RWPE2 (cell line): ENCODE measurements around the gene PAK1.

Experiments used
- ATAC-seq: fragments of 200-7000 bp; cut with Tn5 transposase; 3 replicates; pipeline ENCODE4 v1.9.1; 2021; ENCODE audit warnings: low read depth
- DNase-seq: peaks from one replicate; pipeline ENCODE4 v3.0.0-alpha.2; 2020; ENCODE audit warnings: low spot score
- H3K27ac ChIP-seq: fragments of 450-650 bp; 2 replicates; pipeline ENCODE4 v1.5.1; 2017; ENCODE audit warnings: mild to moderate bottlenecking; ENCODE audit not compliant: poor library complexity, severe bottlenecking
- H3K27me3 ChIP-seq: fragments of 250-450 bp; sonication (Bioruptor Pico); 2 replicates; pipeline ENCODE4 v1.5.1; 2021; ENCODE audit warnings: mild to moderate bottlenecking, moderate library complexity; ENCODE audit not compliant: insufficient read depth, poor library complexity, severe bottlenecking
- H3K36me3 ChIP-seq: fragments of 250-450 bp; sonication (Bioruptor Pico); 2 replicates; pipeline ENCODE4 v1.5.1; 2020; ENCODE audit warnings: low read depth, mild to moderate bottlenecking, moderate library complexity
- H3K4me1 ChIP-seq: fragments of 250-450 bp; sonication (Bioruptor Pico); 2 replicates; pipeline ENCODE4 v1.5.1; 2021; ENCODE audit warnings: mild to moderate bottlenecking, moderate library complexity; ENCODE audit not compliant: insufficient read depth, poor library complexity, severe bottlenecking
- H3K4me3 ChIP-seq: fragments of 250-450 bp; sonication (Bioruptor Pico); 2 replicates; pipeline ENCODE4 v1.5.1; 2021; ENCODE audit warnings: mild to moderate bottlenecking, moderate library complexity; ENCODE audit not compliant: severe bottlenecking
- H3K9me3 ChIP-seq: fragments of 250-450 bp; sonication (Bioruptor Pico); 2 replicates; pipeline ENCODE4 v1.5.1; 2021; ENCODE audit warnings: mild to moderate bottlenecking, moderate library complexity; ENCODE audit not compliant: severe bottlenecking
- TF ChIP-seq, protein P1 (sequence below): fragments of 450-650 bp; IDR thresholded peaks from one replicate; pipeline ENCODE4 v1.5.1; 2017; ENCODE audit warnings: mild to moderate bottlenecking, moderate library complexity; ENCODE audit not compliant: poor library complexity, severe bottlenecking

PAK1 gene

GRCh38 chr11:77283101-77283500 is 190.8 kb downstream of the PAK1 start:
- Histone ChIP-seq H3K36me3 (no peaks in the 10 kb centered on the region), H3K9me3 (peaks cover 1% of the 10 kb centered on the region), H3K27me3 (no peaks in the 10 kb centered on the region), H3K4me1 (peaks cover 16% of the 10 kb centered on the region), H3K27ac (no peak overlapping the region), H3K4me3 (no peak overlapping the region)
- ATAC-seq (no peak), DNase-seq (no peak)
- TF ChIP-seq, protein P1, sequence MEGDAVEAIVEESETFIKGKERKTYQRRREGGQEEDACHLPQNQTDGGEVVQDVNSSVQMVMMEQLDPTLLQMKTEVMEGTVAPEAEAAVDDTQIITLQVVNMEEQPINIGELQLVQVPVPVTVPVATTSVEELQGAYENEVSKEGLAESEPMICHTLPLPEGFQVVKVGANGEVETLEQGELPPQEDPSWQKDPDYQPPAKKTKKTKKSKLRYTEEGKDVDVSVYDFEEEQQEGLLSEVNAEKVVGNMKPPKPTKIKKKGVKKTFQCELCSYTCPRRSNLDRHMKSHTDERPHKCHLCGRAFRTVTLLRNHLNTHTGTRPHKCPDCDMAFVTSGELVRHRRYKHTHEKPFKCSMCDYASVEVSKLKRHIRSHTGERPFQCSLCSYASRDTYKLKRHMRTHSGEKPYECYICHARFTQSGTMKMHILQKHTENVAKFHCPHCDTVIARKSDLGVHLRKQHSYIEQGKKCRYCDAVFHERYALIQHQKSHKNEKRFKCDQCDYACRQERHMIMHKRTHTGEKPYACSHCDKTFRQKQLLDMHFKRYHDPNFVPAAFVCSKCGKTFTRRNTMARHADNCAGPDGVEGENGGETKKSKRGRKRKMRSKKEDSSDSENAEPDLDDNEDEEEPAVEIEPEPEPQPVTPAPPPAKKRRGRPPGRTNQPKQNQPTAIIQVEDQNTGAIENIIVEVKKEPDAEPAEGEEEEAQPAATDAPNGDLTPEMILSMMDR, result no peak

GRCh38 chr11:77278595-77279506 is 195.0 kb downstream of the PAK1 start:
- TF ChIP-seq, protein P1, result no peak
- H3K27me3 ChIP-seq, result no peaks in the 10 kb centered on the region
- H3K27ac ChIP-seq, result no peak overlapping the region
- H3K4me1 ChIP-seq, result peaks cover 6% of the 10 kb centered on the region
- peak; percentile 84 for ATAC-seq
- DNase-seq, result no peak
- no peaks in the 10 kb centered on the region for H3K36me3 ChIP-seq
- no peak overlapping the region for H3K4me3 ChIP-seq
- H3K9me3 ChIP-seq, result peaks cover 1% of the 10 kb centered on the region

GRCh38 chr11:77276271-77276670 is 197.6 kb downstream of the PAK1 start:
- Histone ChIP-seq H3K4me3 (no peak overlapping the region), H3K27me3 (no peaks in the 10 kb centered on the region), H3K9me3 (peaks cover 1% of the 10 kb centered on the region), H3K36me3 (no peaks in the 10 kb centered on the region), H3K4me1 (peaks cover 6% of the 10 kb centered on the region), H3K27ac (no peak overlapping the region)
- DNase-seq (no peak), ATAC-seq (no peak)
- TF ChIP-seq, protein P1, result no peak
